Measurements from ENCODE around the gene MROH8.

MROH8 gene

GRCh38 chr20:37198932-37199660, 19.7 kb upstream of the MROH8 start:
- no peak for DNase-seq

GRCh38 chr20:37194621-37195417, 15.5 kb upstream of the MROH8 start:
- no peak for DNase-seq

GRCh38 chr20:37193821-37194220, 14.5 kb upstream of the MROH8 start:
- no peak for DNase-seq

GRCh38 chr20:37193226-37193625, 13.9 kb upstream of the MROH8 start:
- no peak for DNase-seq

GRCh38 chr20:37192137-37192854, 12.9 kb upstream of the MROH8 start:
- DNase-seq: peak; percentile 93 to 98

- peak in 1 of 2 experiments; percentile 27 for DNase-seq
These were observed 11.2 kb upstream of the MROH8 start for GRCh38 chr20:37190354-37191112.

- no peak for DNase-seq
These were observed 10.2 kb upstream of the MROH8 start for GRCh38 chr20:37189416-37190016.

- no peak for DNase-seq
These were observed 9.4 kb upstream of the MROH8 start for GRCh38 chr20:37188787-37189186.

GRCh38 chr20:37185686-37186085, 6.3 kb upstream of the MROH8 start:
- DNase-seq: no peak

- no peak for DNase-seq
These were observed 556 bp upstream of the MROH8 start for GRCh38 chr20:37179683-37180524.

- DNase-seq: no peak
These were observed 6.5 kb downstream of the MROH8 start for GRCh38 chr20:37172836-37173235.

- no peak for DNase-seq
These were observed 12.5 kb downstream of the MROH8 start for GRCh38 chr20:37166867-37167266.

GRCh38 chr20:37165031-37165430, 14.3 kb downstream of the MROH8 start:
- DNase-seq: no peak

GRCh38 chr20:37163832-37164554, 15.4 kb downstream of the MROH8 start:
- DNase-seq: no peak

GRCh38 chr20:37162646-37163045, 16.7 kb downstream of the MROH8 start:
- no peak for DNase-seq

- no peak for DNase-seq
These were observed 17.4 kb downstream of the MROH8 start for GRCh38 chr20:37161830-37162549.

GRCh38 chr20:37160683-37161082, 18.7 kb downstream of the MROH8 start:
- no peak for DNase-seq

- DNase-seq: no peak
These were observed 21.1 kb downstream of the MROH8 start for GRCh38 chr20:37158248-37158647.

GRCh38 chr20:37155987-37156386, 23.4 kb downstream of the MROH8 start:
- no peak for DNase-seq

- DNase-seq: no peak
These were observed 24.6 kb downstream of the MROH8 start for GRCh38 chr20:37154684-37155298.
